GM12875 (cell line): ENCODE results near the gene ZNF33A.
"Not testable (repeated sequence)": the region's sequence is repeated elsewhere in the genome, so short reads cannot be mapped to it uniquely, and the experiment has no call there.

ENCODE experiments used
- H3K4me3 ChIP-seq: one replicate; pipeline ENCODE4 v1.5.1; 2011; ENCODE audit warnings: low read depth, low read length, control low read depth
- CTCF ChIP-seq: IDR thresholded peaks from 2 replicates; pipeline ENCODE4 v1.5.1; 2011; ENCODE audit warnings: low read depth, mild to moderate bottlenecking, control low read depth, inconsistent platforms, low read length, moderate library complexity, borderline replicate concordance; ENCODE audit not compliant: insufficient read depth

Gene ZNF33A

GRCh38 chr10:38043516-38043915, 33.0 kb downstream of the ZNF33A start:
- no peak for TF ChIP-seq CTCF
- H3K4me3 ChIP-seq, result no peak overlapping the region

- H3K4me3 ChIP-seq, result no peak overlapping the region
- TF ChIP-seq CTCF, result no peak
These were observed 34.7 kb downstream of the ZNF33A start for GRCh38 chr10:38045129-38045528.

GRCh38 chr10:38047666-38048065, 37.2 kb downstream of the ZNF33A start:
- TF ChIP-seq CTCF, result no peak

GRCh38 chr10:38050212-38050611, 39.7 kb downstream of the ZNF33A start:
- no peak for TF ChIP-seq CTCF
- no peak overlapping the region for H3K4me3 ChIP-seq

More at GRCh38 chr10:38047666-38048065, 37.2 kb downstream of the ZNF33A start:
- no peak overlapping the region for H3K4me3 ChIP-seq

GRCh38 chr10:38054361-38054797, 43.9 kb downstream of the ZNF33A start:
- no peak overlapping the region for H3K4me3 ChIP-seq
- no peak for TF ChIP-seq CTCF

GRCh38 chr10:38055274-38055894, 44.9 kb downstream of the ZNF33A start:
- H3K4me3 ChIP-seq, result not testable (repeated sequence)

- not testable (repeated sequence) for H3K4me3 ChIP-seq
These were observed 59.2 kb downstream of the ZNF33A start for GRCh38 chr10:38069663-38070062.

GRCh38 chr10:38070501-38070900, 60.0 kb downstream of the ZNF33A start:
- H3K4me3 ChIP-seq, result no peak overlapping the region
- TF ChIP-seq CTCF, result no peak
